HCT116 (cell line): ENCODE measurements around the gene CHCHD4. TPM values are rescaled to one million over a fixed set of nuclear protein-coding genes. Genes with fewer than 3 reads are reported as not detected.

Experiments used
- ATAC-seq: fragments of 200-7000 bp; cut with Tn5 transposase; 2 replicates; pipeline ENCODE4 v1.9.1; 2020; ENCODE audit warnings: mild to moderate bottlenecking, moderate library complexity
- BruUV-seq: library from RNA; stranded (reverse); fragments of 400-500 nt; replicated peaks from 2 replicates; lab custom pipeline; 2021; lab: Mats Ljungman, UMichigan
- CTCF ChIA-PET: fragments of 300-600 bp; sonication (Branson Sonifier 250); formaldehyde crosslinking; loops from one replicate; lab custom pipeline; 2021; ENCODE audit warnings: antibody characterized with exemption; lab: Charles Lee
- POLR2A ChIA-PET: fragments of 300-600, 350-600 bp; sonication (Branson Sonifier 250); formaldehyde crosslinking; loops from one replicate; lab custom pipeline; 2021; ENCODE audit warnings: antibody characterized with exemption; lab: Charles Lee
- RAD21 ChIA-PET, 2 experiments: fragments of 300-600 bp; sonication (Branson Sonifier 250); formaldehyde crosslinking; loops; one replicate each; lab custom pipeline; 2023; ENCODE audit warnings: low total read pairs in 2 of 2; ENCODE audit not compliant: uncharacterized antibody in 2 of 2, unreplicated experiment in 2 of 2, low non-redundant PET in 1 of 2; lab: Charles Lee
- DNase-seq: peaks from one replicate; pipeline ENCODE4 v3.0.0-alpha.2; 2010; ENCODE audit warnings: low read depth, low spot score
- H2AFZ ChIP-seq: fragments of 200-600 bp; shearing (Covaris generic), sonication (generic); 2 replicates; pipeline ENCODE4 v1.6.1; 2017; ENCODE audit warnings: low read depth, mixed run types, mixed read lengths, antibody characterized with exemption, low read length; ENCODE audit not compliant: poor library complexity, severe bottlenecking
- H3K27ac ChIP-seq: 2 replicates; pipeline ENCODE4 v1.5.1; 2012; ENCODE audit warnings: low read depth, low read length
- H3K27me3 ChIP-seq: fragments of 200-600 bp; sonication (generic); 2 replicates; pipeline ENCODE4 v1.6.1; 2016; ENCODE audit warnings: mixed run types, low read length, mixed read lengths; ENCODE audit not compliant: insufficient read depth
- H3K36me3 ChIP-seq, 2 experiments: fragments of 200-500 bp in 1 of 2; fragments of 200-600 bp in 1 of 2; sonication (Bioruptor generic) in 1 of 2; sonication (generic) in 1 of 2; 2 replicates each; pipeline versions ENCODE4 v1.5.1 to v1.6.1; 2014 to 2016; ENCODE audit warnings: low read length in 2 of 2, inconsistent platforms in 1 of 2, mixed read lengths in 1 of 2, mixed run types in 1 of 2; ENCODE audit not compliant: insufficient read depth in 2 of 2, control insufficient read depth in 1 of 2
- H3K4me1 ChIP-seq, 2 experiments: fragments of 200-600 bp in 1 of 2; sonication (generic) in 1 of 2; 2 replicates each; pipeline versions ENCODE4 v1.5.1 to v1.6.1; 2012 to 2017; ENCODE audit warnings: low read length in 2 of 2, inconsistent platforms in 1 of 2, mild to moderate bottlenecking in 1 of 2, mixed read lengths in 1 of 2, mixed run types in 1 of 2, moderate library complexity in 1 of 2; ENCODE audit not compliant: insufficient read depth in 2 of 2, control insufficient read depth in 1 of 2
- H3K4me2 ChIP-seq: fragments of 200-600 bp; sonication (generic); 2 replicates; pipeline ENCODE4 v1.6.1; 2017; ENCODE audit warnings: mixed run types, low read length, mixed read lengths
- H3K4me3 ChIP-seq, 2 experiments: fragments of 200-600 bp in 1 of 2; sonication (generic) in 1 of 2; replicated peaks in 1 of 2; 2 replicates each; pipeline ENCODE4 v1.5.1; 2011 to 2016; ENCODE audit warnings: low read length in 2 of 2, control low read depth in 1 of 2, low read depth in 1 of 2, mild to moderate bottlenecking in 1 of 2, mixed read lengths in 1 of 2, mixed run types in 1 of 2
- H3K79me2 ChIP-seq: fragments of 200-600 bp; sonication (generic); 2 replicates; pipeline ENCODE4 v1.6.1; 2017; ENCODE audit warnings: mild to moderate bottlenecking, mixed run types, low read length, moderate library complexity, mixed read lengths; ENCODE audit not compliant: insufficient read depth
- H3K9ac ChIP-seq: fragments of 200-600 bp; sonication (generic); 2 replicates; pipeline ENCODE4 v1.6.1; 2016; ENCODE audit warnings: low read length, mixed read lengths
- H3K9me2 ChIP-seq: fragments of 200-600 bp; sonication (generic), shearing (Covaris generic); 2 replicates; pipeline ENCODE4 v1.6.1; 2017; ENCODE audit warnings: mixed run types, mild to moderate bottlenecking, moderate library complexity; ENCODE audit not compliant: insufficient read depth
- H3K9me3 ChIP-seq, 2 experiments: fragments of 200-500 bp in 1 of 2; fragments of 200-600 bp in 1 of 2; sonication (Bioruptor generic) in 1 of 2; sonication (generic) in 1 of 2; 2 replicates each; pipeline ENCODE4 v1.6.1; 2014 to 2017; ENCODE audit warnings: low read length in 2 of 2, mixed read lengths in 2 of 2, inconsistent platforms in 1 of 2, low read depth in 1 of 2, mild to moderate bottlenecking in 1 of 2, mixed run types in 1 of 2, moderate library complexity in 1 of 2; ENCODE audit not compliant: control insufficient read depth in 1 of 2, insufficient read depth in 1 of 2
- H4K20me1 ChIP-seq: fragments of 200-600 bp; sonication (generic), shearing (Covaris generic); 2 replicates; pipeline ENCODE4 v1.6.1; 2017; ENCODE audit warnings: mixed run types, mild to moderate bottlenecking, moderate library complexity; ENCODE audit not compliant: insufficient read depth
- CBX3 ChIP-seq: IDR thresholded peaks from 2 replicates; pipeline ENCODE4 v1.6.1; 2012; ENCODE audit warnings: low read depth
- CEBPB ChIP-seq: IDR thresholded peaks from 2 replicates; pipeline ENCODE4 v1.6.1; 2012; ENCODE audit warnings: low read depth
- EGR1 ChIP-seq: IDR thresholded peaks from 2 replicates; pipeline ENCODE4 v1.6.1; 2012; ENCODE audit warnings: low read depth
- EZH2 ChIP-seq: fragments of 200-600 bp; sonication (generic); IDR thresholded peaks from 2 replicates; pipeline ENCODE4 v1.6.1; 2017; ENCODE audit warnings: antibody characterized with exemption, mixed run types
- EZH2phosphoT487 ChIP-seq: fragments of 200-600 bp; IDR thresholded peaks from 2 replicates; pipeline ENCODE4 v1.6.1; 2018; ENCODE audit warnings: antibody characterized with exemption, borderline replicate concordance
- FOSL1 ChIP-seq: IDR thresholded peaks from 2 replicates; pipeline ENCODE4 v1.6.1; 2012; ENCODE audit warnings: low read depth
- JUND ChIP-seq: IDR thresholded peaks from 2 replicates; pipeline ENCODE4 v1.6.1; 2012
- MAX ChIP-seq: IDR thresholded peaks from 2 replicates; pipeline ENCODE4 v1.6.1; 2012
- POLR2A ChIP-seq: IDR thresholded peaks from 2 replicates; pipeline ENCODE4 v1.7.0; 2011; ENCODE audit warnings: borderline replicate concordance; ENCODE audit not compliant: insufficient read depth, insufficient read length; ENCODE audit errors: extremely low read depth
- POLR2AphosphoS5 ChIP-seq: IDR thresholded peaks from 2 replicates; pipeline ENCODE4 v1.6.1; 2011; ENCODE audit warnings: mild to moderate bottlenecking, low read depth, low read length, moderate library complexity
- RAD21 ChIP-seq: IDR thresholded peaks from 2 replicates; pipeline ENCODE4 v1.6.1; 2012; ENCODE audit warnings: low read depth, mild to moderate bottlenecking
- SP1 ChIP-seq: IDR thresholded peaks from 2 replicates; pipeline ENCODE4 v1.6.1; 2012; ENCODE audit warnings: low read depth
- SRF ChIP-seq: IDR thresholded peaks from 2 replicates; pipeline ENCODE4 v1.6.1; 2012; ENCODE audit warnings: low read depth
- TCF7L2 ChIP-seq: IDR thresholded peaks from 2 replicates; pipeline ENCODE4 v1.7.0; 2011; ENCODE audit warnings: borderline replicate concordance, inconsistent platforms; ENCODE audit not compliant: insufficient read depth, insufficient read length; ENCODE audit errors: extremely low read depth
- YY1 ChIP-seq: IDR thresholded peaks from 2 replicates; pipeline ENCODE4 v1.6.1; 2011; ENCODE audit warnings: low read length, low read depth, moderate library complexity, mild to moderate bottlenecking; ENCODE audit not compliant: insufficient replicate concordance; ENCODE audit errors: extremely low read depth
- intact Hi-C: fragments of 100-400 bp; cut with micrococcal nuclease; formaldehyde crosslinking; loops from 2 replicates; pipeline ENCODE4 v1.10.0; 2022
- total RNA-seq: library from RNA; stranded (reverse); gene quantifications from one replicate; pipeline ENCODE4 v1.2.1, GENCODE V29; 2021; ENCODE audit not compliant: unreplicated experiment
- TF ChIP-seq, protein P1 (sequence below): IDR thresholded peaks from 2 replicates; pipeline ENCODE4 v1.6.1; 2012; ENCODE audit warnings: low read depth

Gene CHCHD4
- total RNA-seq, 1 experiment from 2014 or later = 24.6 TPM

- BruUV-seq = no TSS peak
- H4K20me1 ChIP-seq = no peaks in the 10 kb centered on the region
- no peak for ATAC-seq
- H3K27me3 ChIP-seq = no peaks in the 10 kb centered on the region
- peaks cover 32 to 48% of the 10 kb centered on the region in 2 experiments for H3K36me3 ChIP-seq
- ChIA-PET RAD21 (no interaction called here), POLR2A (no interaction called here), CTCF (no interaction called here)
- no peak for DNase-seq
- H3K27ac ChIP-seq = no peak overlapping the region
- H3K9me3 ChIP-seq = peaks cover 7 to 8% of the 10 kb centered on the region in 2 experiments; a peak in 2 of 4 replicates
- H2AFZ ChIP-seq = no peak overlapping the region
- no peaks in the 10 kb centered on the region for H3K79me2 ChIP-seq
- intact Hi-C loops = no loop called here
- H3K4me1 ChIP-seq = no peaks in the 10 kb centered on the region
- no peak overlapping the region for H3K9ac ChIP-seq
- TF ChIP-seq EGR1 (no peak), FOSL1 (no peak), CBX3 (no peak), EZH2 (no peak), MAX (no peak), EZH2phosphoT487 (no peak), YY1 (no peak), POLR2AphosphoS5 (no peak), SP1 (no peak), SRF (no peak)
- no peaks in the 10 kb centered on the region for H3K9me2 ChIP-seq
- H3K4me2 ChIP-seq = no peak overlapping the region
- no peak overlapping the region for H3K4me3 ChIP-seq
Observed at GRCh38 chr3:14156843-14157561, 32.3 kb upstream of the CHCHD4 start.

GRCh38 chr3:14156201-14156600 lies 31.5 kb upstream of the CHCHD4 start:
- Histone ChIP-seq H3K79me2 (no peaks in the 10 kb centered on the region), H3K4me1 (no peaks in the 10 kb centered on the region), H3K9me3 (0 out of 4 replicates have a peak, but pooled peaks cover 0 to 6% of the 10 kb centered on the region in 2 experiments), H3K4me3 (no peak overlapping the region), H3K4me2 (no peak overlapping the region), H4K20me1 (no peaks in the 10 kb centered on the region), H2AFZ (no peak overlapping the region), H3K36me3 (peaks cover 32 to 45% of the 10 kb centered on the region in 2 experiments; a peak in 3 of 4 replicates), H3K9me2 (no peaks in the 10 kb centered on the region), H3K27ac (no peak overlapping the region), H3K27me3 (no peaks in the 10 kb centered on the region), H3K9ac (no peak overlapping the region)
- DNase-seq (no peak), ATAC-seq (no peak)
- ChIA-PET RAD21 (no interaction called here), POLR2A (no interaction called here), CTCF (no interaction called here)
- intact Hi-C loops = no loop called here
- BruUV-seq = no TSS peak
- no peak for TF ChIP-seq POLR2AphosphoS5
- TF ChIP-seq EZH2 = no peak
- no peak for TF ChIP-seq EZH2phosphoT487
- no peak for TF ChIP-seq POLR2A
- TF ChIP-seq, protein P1, sequence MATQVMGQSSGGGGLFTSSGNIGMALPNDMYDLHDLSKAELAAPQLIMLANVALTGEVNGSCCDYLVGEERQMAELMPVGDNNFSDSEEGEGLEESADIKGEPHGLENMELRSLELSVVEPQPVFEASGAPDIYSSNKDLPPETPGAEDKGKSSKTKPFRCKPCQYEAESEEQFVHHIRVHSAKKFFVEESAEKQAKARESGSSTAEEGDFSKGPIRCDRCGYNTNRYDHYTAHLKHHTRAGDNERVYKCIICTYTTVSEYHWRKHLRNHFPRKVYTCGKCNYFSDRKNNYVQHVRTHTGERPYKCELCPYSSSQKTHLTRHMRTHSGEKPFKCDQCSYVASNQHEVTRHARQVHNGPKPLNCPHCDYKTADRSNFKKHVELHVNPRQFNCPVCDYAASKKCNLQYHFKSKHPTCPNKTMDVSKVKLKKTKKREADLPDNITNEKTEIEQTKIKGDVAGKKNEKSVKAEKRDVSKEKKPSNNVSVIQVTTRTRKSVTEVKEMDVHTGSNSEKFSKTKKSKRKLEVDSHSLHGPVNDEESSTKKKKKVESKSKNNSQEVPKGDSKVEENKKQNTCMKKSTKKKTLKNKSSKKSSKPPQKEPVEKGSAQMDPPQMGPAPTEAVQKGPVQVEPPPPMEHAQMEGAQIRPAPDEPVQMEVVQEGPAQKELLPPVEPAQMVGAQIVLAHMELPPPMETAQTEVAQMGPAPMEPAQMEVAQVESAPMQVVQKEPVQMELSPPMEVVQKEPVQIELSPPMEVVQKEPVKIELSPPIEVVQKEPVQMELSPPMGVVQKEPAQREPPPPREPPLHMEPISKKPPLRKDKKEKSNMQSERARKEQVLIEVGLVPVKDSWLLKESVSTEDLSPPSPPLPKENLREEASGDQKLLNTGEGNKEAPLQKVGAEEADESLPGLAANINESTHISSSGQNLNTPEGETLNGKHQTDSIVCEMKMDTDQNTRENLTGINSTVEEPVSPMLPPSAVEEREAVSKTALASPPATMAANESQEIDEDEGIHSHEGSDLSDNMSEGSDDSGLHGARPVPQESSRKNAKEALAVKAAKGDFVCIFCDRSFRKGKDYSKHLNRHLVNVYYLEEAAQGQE = no peak
- no peak for TF ChIP-seq CEBPB
- TF ChIP-seq MAX = no peak
- no peak for TF ChIP-seq CBX3
- TF ChIP-seq JUND = no peak
- no peak for TF ChIP-seq TCF7L2
- no peak for TF ChIP-seq RAD21
